Nucleus accumbens (tissue), 56 donors: ENCODE data around the gene SPAG8.

ENCODE experiments used
- DNase-seq, 56 donors: peaks; one replicate each; lab custom pipeline; 2025; lab: John Stamatoyannopoulos, UW

Gene SPAG8

GRCh38 chr9:35840881-35841644, 29.0 kb upstream of the SPAG8 start:
- DNase-seq, result no peak

GRCh38 chr9:35839926-35840325, 27.9 kb upstream of the SPAG8 start:
- no peak for DNase-seq

- no peak for DNase-seq
These were observed 24.5 kb upstream of the SPAG8 start for GRCh38 chr9:35836595-35836994.

DNA sequence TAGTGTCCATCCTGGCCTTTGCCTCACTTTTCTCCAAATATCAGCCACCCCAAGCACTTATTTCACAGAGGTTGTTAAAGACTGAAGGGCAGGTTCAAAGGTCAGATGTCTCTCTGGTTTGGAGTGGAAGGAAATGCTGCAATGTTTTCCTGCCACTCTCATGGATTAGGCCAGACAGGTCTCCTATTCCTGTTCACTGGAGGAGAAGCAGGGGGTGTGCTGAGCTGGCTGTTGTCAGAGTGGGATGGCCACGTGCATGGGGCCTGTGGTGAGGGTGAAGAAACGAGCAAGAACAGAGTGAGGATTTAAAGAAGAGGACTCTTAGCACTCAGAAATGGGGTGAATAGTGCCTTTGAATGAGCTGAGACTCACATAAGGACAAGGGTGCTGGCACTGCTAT, 23.7 kb upstream of the SPAG8 start:
- DNase-seq, result no peak

GRCh38 chr9:35835216-35835632, 23.2 kb upstream of the SPAG8 start:
- no peak for DNase-seq

- no peak for DNase-seq
These were observed 22.5 kb upstream of the SPAG8 start for GRCh38 chr9:35834260-35835215.

DNA sequence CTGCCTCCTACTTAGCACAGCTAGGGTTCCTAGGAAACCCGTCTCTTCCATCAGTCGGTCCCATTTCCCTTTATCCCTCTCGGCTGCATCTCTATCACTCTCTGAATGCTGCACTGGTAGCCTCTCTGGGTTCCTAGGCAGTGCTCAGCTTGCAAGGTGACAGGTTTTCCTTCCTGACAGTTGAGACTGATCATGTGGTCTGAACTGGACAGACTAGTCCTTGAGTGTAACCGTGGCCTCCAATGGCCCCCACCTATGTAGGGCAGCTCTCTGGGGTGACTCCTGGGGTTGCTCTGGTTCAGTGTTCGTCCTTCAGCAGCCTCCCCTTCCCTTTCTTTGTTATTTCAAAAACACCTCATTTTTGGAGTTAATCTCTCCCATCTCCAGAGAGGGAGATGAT, 20.8 kb upstream of the SPAG8 start:
- no peak for DNase-seq

- DNase-seq, result no peak
These were observed 19.0 kb upstream of the SPAG8 start for GRCh38 chr9:35831040-35831439.

GRCh38 chr9:35829764-35830096, 17.7 kb upstream of the SPAG8 start:
- DNase-seq, result peak in 4 of 56 donors; percentile 23 to 32 (median 28)

DNA sequence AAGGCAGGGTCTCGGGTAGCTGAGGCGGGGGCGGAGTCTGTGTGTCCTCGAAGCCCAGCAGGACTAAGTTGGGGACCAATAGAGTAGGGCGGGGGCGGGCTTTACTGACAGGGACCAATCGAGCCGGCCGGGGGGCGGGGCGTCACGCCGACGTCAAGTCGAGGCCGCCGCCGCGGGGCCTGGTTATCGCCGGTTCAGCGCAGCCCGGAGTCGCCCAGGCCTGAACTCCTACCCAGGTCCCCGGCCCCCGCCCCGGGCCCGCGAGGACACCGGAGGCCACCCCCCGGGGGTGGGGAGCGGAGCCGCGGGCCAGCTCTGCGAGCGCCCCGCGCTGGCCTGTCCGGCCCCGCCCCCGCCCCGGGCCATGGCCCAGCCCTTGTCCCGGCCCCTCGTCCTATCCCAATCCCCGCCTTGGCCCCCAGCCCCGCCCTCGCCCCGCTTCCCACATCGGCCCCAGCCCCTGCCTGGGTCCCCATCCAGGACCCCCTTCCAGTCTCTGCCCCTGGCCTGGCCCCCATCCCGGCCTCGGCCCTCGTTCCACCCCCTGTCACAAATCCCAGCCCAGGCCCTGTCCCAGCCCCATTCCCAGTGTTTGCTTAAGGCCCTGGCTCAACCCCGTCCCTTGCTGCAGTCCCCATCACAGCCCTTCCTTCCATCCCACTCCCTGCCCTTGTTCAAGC, 17.2 kb upstream of the SPAG8 start, which contains the start of gene TMEM8B:
Gene TMEM8B (plus strand): TSS at position 145 of the 680 bp plus-strand sequence. CDS start 220 bp downstream, at position 365.
- peak; percentile 45 to 98 (median 90) for DNase-seq

DNA sequence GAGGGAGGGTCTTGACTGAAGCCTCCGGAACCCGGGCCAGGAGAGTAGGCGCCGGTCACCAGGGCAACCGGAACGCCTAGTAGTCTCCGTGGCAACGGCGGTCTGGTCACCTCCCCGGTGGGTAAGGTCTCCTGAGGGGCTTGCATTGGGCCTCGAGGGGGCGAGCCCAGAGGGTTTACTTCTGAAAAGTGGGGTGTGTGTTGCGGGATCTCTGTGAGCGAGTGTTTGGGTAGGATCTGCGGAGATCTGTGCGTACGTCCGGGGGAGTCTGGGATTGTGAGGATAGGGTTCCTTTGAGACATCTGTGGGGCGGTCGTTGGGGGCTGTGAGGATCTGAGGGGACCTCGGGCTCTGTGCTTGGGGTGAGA, 16.6 kb upstream of the SPAG8 start, which contains the start of gene FAM221B:
Gene FAM221B (minus strand): TSS at position 17 of the 368 bp plus-strand sequence. CDS start 2,571 bp downstream, outside the sequence.
- peak in 6 of 56 donors; percentile 40 to 78 (median 60) for DNase-seq

DNA sequence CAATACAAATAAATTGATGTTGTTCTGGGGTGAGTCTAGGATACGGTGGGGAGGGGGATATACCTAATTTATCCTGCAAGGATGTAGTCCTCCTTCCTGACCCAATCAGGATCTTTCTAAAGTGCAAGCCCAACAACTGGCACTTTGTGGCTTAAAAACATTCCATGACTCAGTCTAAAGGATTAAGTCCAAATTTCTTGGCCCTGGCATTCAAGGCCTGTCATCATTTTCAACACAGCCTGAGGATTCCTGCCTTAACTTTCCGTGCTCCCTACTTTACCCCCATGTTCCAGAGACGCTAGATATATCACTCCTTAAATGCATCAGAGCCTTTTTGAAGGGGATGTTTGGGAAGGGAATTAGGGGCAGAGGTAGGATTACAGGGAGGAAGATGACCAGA, 15.4 kb upstream of the SPAG8 start:
- DNase-seq, result no peak

DNA sequence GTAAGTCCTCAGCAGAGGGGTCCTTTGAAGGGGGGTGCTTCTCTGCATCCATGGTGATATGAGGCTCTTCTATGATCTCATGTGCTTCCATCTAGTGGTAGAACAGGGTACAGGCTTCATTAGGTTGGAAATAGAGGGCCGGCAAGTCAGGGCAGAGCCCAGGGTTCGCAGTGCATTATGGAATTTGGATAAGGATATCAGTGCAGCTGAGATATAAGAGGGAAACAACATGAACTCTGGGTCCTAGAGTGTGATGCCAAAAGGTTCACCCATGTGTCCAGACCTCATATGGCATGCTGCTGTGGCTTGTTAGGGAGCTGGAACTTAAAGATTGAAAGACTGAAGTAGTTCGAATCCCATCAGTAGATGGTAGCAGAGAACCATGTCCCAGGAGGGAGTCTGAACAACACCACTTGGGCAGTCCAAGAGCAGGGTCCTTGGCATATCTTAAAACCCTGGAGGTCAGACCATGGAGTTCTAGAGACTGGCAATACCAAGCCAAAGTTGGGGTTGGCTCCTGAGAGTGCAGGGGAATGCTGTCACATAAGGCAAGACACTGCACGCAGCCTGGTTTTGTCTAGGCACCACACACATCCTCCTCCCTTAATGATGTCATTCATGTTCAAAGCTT, 14.1 kb upstream of the SPAG8 start:
- peak in 12 of 56 donors; percentile 5 to 57 (median 20) for DNase-seq

GRCh38 chr9:35822926-35823325, 10.9 kb upstream of the SPAG8 start:
- DNase-seq, result no peak

DNA sequence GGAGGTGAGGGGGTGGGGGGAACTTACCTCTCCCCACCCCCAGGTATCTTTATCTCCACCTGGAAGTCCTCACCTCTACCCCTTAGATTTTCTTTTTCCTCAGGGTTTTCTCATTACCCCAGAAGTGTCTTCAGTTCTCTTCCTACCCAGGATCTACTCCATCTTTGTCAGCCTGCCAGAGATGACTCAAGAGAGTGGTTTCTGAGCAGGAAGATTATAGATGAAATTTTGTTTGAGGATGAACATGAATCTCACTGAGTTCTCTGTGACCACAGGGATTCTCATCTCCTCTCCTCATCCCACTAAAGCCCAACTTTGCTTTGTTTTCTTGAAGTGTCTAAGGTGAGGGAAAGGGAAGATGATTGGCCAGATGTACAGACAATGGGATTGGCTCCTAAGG, 8.0 kb upstream of the SPAG8 start:
- no peak for DNase-seq

- DNase-seq, result no peak
These were observed 6.3 kb upstream of the SPAG8 start for GRCh38 chr9:35818341-35818740.

DNA sequence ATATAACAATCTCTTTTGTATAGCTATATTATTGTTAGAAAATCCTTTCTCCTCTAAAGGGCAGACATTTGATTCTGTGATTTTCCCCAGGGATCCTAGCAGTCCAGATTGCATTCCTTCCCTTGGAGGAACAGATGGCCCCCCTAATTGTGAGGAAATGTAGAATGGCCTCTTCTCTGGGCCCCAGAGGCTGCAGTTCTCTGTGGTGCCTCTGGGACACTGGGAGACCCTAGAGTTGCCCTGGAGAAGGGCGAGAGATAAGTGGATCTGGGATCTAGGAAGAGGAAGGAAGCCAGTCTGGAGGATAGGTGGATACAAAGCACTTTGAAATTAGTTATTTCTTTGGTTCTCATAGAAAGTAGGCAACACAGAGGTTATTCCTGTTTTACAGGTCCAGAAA, 4.6 kb upstream of the SPAG8 start:
- no peak for DNase-seq

- peak; percentile 67 to 100 (median 95) for DNase-seq
These were observed 2.9 kb upstream of the SPAG8 start, which contains the start of gene HINT2 for GRCh38 chr9:35814841-35815543. Gene HINT2, minus strand, starts transcription at chr9:35815042. Its CDS starts 63 bp downstream, at chr9:35814979.

DNA sequence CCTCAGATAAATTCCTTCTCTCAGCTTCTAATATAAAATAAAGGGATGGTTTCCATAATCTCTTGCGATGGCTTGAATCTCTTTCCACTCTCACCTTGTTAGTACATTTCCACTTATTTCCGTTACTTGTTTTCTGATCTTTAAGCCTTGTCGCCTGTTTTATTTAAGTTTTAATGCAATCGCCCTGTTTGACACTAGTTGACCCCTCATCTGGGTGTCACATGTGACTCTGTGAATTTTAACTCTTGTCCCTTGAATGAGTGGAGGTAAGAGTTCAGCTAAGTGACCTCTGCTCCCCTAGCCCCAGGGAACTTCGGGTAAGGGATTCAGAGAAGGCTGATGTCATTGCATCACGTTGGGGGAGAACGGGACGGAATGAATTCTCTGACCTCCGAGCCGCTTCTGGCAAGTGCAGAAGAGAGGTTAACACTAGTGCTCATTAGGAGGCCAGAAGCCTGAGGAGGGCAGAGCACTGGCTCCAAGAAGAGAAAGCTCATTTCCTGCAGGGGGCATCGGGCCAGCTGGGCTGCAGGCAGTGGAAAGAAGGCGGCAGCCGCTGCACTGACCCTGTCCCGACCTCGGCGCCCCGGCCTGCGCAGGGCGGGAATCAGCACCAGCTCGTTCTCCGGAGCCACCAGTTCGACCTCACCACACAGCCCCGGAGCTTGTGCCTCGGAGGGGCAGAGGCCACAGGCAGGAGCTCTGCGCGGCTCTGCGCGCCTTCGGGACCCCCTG, 2.2 kb upstream of the SPAG8 start:
- peak in 41 of 56 donors; percentile 8 to 77 (median 63) for DNase-seq
